Left cardiac atrium (tissue), 4 donors: ENCODE results near the gene RPTOR. TPM values are rescaled to one million over a fixed set of nuclear protein-coding genes. Genes with fewer than 3 reads are reported as not detected.
"Not testable (repeated sequence)": the region's sequence is repeated elsewhere in the genome, so short reads cannot be mapped to it uniquely, and the experiment has no call there.

Source experiments
- ATAC-seq, 2 donors: fragments of 200-7000 bp; cut with Tn5 transposase; one replicate each; pipeline ENCODE4 v1.9.1; 2020; ENCODE audit warnings: mild to moderate bottlenecking in 2 of 2, moderate library complexity in 2 of 2
- DNase-seq: peaks from one replicate; pipeline ENCODE4 v3.0.0-alpha.2; 2020
- intact Hi-C, 2 donors: fragments of 100-400 bp; cut with DNase I; formaldehyde crosslinking; loops; one replicate each; pipeline versions ENCODE4 v1.14.1 to v1.15.1; 2022 to 2023
- total RNA-seq, 2 donors: library from RNA; stranded (reverse); fragmentation: NEBNext Ultra II Directional; extraction: Animal tissue kit (Norgen Biotek cat#: 25700); gene quantifications; one replicate each; pipeline ENCODE4 v1.2.1, GENCODE V29; 2021
- donor health status: DM: no; HTN: yes; CAD: no.
- donor health status: DM: no; HTN: yes; CAD: no; lungs with severe emphysema.
- donor health status: DM: yes; HTN: yes; CAD: no.
- donor health status: Dilated cardiomyopathy.

Gene RPTOR
- total RNA-seq, 2 donors from 2014 or later: 18.9 to 22.9 TPM

DNA sequence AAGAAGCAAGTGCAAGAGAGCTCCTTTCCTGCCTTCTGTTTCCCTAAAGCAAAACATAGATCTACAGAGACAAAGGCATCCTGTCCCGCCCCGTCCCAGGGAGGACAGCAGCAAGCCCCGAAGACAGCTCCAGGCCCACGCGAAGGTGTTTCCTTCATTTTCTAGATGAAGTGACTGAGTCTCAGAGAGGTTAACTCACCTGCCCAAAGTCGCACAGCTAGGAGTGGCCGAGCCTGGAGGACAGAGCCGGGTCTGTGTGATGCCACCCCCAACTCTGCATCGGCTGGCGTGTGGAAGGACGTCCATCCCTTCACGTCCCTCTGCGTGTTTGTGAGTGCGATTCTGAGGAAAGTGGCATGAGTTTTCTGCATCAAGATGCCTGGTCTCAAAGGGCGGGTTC is 259.8 kb downstream of the RPTOR start:
- ATAC-seq (no peak), DNase-seq (no peak)
- intact Hi-C loops: no loop called here

DNA sequence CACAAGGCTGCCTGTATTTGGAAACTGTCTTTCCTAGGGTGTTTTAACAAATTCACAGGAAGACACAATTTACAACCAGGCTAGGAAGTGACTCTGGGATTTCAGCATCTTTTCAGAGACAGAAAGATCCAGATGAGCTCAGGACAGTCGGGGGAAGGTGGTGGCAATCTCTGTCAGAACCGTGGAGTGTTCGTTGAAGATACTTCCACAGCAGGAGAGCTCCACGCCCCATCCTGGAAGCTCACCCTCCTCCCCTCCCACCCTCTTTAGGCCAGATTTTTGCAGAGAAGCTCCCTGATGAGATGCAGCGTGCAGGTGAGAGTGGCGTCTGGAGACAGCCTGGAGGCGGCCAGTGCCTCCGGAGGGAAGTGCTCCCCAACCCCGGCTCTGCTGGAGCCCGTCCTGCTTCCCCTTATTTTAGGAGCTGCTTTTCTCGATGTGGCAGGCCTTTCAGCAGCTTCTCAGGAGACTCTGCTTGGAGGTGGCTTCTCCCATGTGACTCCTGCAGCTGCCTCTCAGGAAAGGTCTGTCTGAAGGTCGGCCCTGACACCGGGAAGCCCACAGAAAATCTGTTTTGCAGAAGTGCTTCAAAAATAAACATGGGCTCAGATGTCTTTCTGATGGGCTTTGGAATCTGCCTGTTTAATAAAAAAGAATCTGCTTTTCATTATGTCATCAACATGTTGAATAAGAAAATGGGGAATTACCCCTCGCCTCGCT is 260.6 kb downstream of the RPTOR start:
- ATAC-seq (no peak), DNase-seq (no peak)
- intact Hi-C loops: no loop called here

- DNase-seq (no peak), ATAC-seq (no peak)
- intact Hi-C loops: no loop called here
Observed at GRCh38 chr17:80807014-80807413, 262.4 kb downstream of the RPTOR start.

DNA sequence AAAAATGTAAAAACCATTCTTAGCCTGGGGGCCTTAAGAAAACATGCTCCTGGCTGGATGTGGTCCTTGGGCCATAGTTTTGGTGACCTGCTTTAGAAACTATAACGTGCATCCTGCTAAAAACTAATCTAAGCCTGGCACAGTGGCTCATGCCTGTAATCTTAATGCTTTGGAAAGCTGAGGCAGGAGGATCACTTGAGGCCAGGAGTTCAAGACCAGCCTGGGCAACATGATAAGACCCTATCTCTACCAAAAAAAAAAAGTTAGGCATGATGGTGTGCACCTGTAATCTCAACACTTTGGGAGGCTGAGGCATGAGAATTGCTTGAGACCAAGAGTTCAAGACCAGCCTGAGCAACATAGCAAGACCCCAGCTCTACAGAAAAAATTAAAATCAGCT is 263.2 kb downstream of the RPTOR start:
- intact Hi-C loops: no loop called here
- DNase-seq (no peak), ATAC-seq (no peak)

DNA sequence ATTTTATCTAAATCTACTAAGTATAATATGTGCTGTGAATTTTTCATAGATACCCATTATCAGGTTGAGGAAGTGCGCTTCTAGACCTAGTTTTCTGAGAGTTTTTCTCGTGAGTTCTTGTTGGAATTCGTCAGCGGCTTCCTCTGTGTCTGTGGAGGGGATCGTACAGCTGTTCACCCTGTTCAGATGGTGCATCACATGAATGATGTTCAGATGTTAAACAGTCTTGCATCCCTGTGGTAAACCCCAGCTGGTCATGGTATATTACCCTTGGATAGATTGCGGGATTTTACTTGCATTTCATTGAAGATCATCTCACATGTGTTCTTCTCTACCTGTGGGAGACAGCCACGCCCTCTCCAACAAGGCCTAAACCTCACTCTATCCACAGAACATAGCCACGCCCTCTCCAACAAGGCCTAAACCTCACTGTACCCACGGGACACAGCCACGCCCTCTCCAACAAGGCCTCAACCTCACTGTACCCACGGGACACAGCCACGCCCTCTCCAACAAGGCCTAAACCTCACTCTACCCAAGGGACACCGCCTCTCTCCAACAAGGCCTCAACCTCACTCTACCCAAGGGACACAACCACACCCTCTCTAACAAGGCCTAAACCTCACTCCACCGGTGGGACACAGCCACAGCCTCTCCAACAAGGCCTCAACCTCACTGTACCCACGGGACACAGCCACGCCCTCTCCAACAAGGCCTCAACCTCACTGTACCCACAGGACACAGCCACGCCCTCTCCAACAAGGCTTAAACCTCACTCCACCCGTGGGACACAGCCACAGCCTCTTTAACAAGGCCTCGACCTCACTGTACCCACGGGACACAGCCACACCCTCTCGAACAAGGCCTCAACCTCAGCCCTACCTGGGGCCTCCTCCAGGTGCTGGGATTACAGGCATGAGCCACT is 266.8 kb downstream of the RPTOR start:
- intact Hi-C loops: no loop called here
- no peak for DNase-seq

GRCh38 chr17:80812362-80813088 is 267.9 kb downstream of the RPTOR start:
- no peak for DNase-seq
- intact Hi-C loops: no loop called here
- ATAC-seq: no peak

More for the DNA sequence above, 266.8 kb downstream of the RPTOR start:
- ATAC-seq: no peak

DNA sequence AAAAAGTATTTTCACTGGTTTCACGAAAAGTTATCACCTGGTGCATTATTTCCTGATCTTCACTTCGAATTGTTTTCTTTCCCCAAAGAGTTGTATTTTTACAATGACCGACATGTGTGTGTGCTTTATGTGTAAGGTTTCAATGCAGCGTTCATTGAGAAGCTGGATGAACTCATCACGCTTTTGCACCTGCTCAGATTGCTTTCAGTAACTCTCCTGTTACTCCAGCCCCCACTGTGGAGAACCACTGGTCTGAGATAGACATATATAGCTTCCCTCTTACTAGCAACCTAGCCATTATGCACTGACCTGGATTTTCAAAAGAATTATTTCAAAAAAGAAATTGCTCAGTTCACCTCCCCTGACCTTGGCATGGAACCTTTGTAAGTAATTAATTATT is 268.7 kb downstream of the RPTOR start:
- DNase-seq (no peak), ATAC-seq (no peak)
- intact Hi-C loops: no loop called here

DNA sequence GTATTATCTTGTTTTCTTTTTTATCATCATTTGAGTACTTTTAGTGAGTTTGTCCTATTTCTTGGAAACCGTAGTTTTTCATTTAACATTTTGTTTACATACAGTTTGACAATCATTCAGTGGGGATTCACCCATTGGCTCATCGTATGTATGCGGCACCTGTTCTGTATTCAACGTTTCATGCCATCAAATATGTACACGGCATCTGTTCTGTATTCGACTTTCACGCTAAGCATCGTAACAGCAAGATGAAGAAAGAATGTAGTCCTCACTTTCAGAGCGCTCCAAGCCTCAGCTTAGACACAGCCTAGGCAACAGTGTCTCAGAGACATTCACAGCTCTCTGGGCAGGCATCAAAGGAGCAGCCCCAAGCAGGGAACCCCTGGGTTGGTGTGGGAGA is 269.9 kb downstream of the RPTOR start:
- intact Hi-C loops: no loop called here
- ATAC-seq (no peak), DNase-seq (no peak)

- ATAC-seq (no peak), DNase-seq (no peak)
- intact Hi-C loops: no loop called here
Observed at GRCh38 chr17:80815151-80815681, 270.6 kb downstream of the RPTOR start.

- ATAC-seq, DNase-seq, intact Hi-C loops: not testable (repeated sequence)
Observed at GRCh38 chr17:80815718-80816117, 271.1 kb downstream of the RPTOR start.

DNA sequence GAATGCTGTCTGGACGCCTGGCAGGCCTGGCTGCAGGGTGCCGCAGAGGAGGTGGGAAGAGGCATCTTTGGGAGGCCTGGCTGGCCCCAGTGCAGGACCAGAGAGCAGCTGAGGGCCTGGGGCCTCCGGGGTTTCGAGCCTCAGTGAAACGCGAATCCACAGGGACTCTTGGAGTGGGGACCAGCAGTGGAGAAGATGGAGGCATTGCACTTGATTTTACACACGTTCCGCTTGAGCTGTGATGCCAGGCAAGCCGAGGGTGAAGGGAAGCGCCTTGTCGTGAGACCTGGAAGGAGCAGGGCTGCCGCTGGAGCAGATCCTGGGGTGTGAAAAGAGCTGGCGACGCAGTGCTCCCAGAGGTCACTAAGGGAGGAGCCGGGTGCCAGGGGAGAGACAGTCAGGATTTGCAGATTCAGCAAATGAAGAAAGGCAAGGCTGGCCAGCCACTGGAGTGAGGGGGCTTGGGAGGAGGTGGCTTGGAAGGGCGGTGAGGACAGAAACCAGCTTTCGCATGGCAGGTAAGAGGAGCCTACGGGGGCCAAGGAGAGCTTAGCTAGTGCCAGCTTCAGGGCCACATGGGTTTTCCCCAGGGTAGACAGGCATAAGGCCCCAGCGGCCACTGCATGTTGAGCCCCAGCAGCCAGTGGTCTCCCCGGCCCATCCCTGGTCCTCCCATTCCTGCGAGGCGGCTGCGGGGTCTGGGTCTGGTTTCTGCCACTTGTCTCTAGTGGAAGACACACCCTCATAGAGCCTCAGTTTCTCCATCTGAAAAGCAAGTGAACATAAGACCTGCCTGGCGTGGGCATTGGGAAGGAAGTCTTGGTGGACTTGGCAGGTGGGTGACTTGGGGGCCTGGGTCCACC is 271.8 kb downstream of the RPTOR start:
- no peak for DNase-seq
- intact Hi-C loops: no loop called here
- no peak for ATAC-seq

GRCh38 chr17:80817321-80817845 is 272.7 kb downstream of the RPTOR start:
- intact Hi-C loops: no loop called here
- DNase-seq (no peak), ATAC-seq (no peak)

DNA sequence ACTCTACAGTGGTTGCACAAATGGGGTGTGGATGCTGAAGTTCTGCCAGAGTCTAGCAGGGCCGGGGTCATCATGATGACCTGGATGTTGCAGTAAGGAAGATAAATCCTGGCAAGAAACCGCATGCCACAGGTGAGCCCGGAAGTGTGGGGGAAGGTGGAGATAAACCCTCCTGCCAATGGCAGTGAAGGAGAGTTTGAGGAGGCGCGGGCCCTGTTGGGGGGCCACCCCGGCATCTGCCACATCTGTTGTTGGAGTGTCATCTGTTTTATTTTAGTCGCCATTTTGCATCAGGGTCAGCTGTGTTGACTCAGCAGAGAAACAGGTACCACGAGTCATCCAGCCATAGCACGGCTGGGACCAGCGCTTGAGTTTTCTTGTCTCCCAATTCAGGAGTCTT is 273.2 kb downstream of the RPTOR start:
- intact Hi-C loops: no loop called here
- ATAC-seq (no peak), DNase-seq (no peak)

DNA sequence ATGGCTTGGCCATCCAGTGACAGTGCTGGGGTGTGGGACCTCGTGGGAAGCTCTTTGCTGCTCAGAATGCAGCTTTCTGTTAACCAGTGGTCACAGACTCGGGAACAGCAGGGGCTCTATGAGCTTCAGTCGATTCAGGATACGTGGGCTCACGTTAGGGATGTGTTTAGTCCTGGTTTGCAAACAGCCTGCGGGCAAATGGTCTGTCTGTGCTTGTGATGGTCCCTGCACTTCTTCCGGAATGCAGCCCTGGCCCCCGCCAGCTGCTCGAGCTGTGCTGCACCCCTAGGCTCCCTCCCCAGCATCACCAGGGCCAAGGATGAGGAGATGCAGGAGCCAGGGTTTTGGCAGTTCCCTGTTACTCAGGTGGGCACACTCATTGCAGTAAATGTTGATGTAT is 274.2 kb downstream of the RPTOR start:
- DNase-seq (no peak), ATAC-seq (no peak)
- intact Hi-C loops: no loop called here

DNA sequence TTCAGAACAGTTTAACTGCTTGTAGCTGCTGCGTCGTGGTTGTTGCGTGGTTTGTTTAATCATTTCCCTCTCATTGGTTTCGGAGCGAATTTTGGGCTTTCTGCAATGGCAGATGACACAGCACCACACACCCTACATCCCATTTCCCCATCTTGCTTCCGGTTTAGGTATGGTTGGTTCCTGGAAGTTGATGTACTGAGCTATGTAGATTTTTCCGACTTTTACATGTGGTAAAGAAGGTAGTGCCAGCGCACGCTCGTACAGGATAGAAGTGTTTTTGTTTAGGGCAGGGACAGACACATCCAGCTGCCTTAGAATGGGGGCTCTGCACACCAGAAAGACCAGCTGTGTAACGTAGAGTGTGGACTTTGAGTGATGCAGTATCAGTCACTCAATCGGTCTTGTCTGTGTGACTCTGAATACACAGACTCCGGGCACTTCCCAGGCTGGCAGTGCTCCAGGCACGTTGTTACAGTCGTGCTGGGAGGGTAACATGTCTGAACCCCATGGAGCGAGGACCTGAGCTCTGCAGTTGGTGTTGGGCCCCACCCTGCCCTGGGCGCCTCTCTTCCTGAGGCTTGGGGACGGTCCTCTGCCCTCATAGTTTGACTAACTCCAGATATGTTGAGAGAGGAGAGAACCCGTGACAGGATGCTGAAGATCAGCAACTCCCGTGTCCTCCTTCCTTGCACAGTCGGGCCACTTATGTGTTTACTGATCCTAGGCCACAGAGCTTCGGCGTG is 275.0 kb downstream of the RPTOR start:
- intact Hi-C loops: no loop called here
- DNase-seq: no peak
- ATAC-seq: no peak

DNA sequence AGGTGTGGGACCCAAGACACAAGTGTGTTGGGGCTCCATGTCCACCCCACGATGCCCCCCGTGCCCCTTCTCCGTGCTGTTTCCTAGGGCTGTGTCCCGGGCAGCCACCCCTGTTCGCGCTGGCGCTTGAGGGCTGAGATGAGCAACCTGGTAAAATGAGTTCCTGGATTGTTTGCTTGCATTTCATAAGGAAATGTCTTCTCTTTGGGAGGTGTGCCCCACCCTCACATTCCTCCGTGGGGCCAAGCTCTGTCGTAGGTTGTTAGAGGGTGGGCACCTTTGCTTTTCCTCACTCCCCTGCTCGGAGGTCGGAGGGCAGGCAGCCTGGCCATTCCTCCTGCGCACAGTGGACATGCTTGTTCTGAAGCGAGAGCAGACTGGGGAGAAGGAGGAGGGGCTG is 275.7 kb downstream of the RPTOR start:
- intact Hi-C loops: no loop called here
- ATAC-seq: no peak
- DNase-seq: no peak

GRCh38 chr17:80821546-80821945 is 276.9 kb downstream of the RPTOR start:
- ATAC-seq (no peak), DNase-seq (no peak)
- intact Hi-C loops: no loop called here
